ENCODE data around the gene ARRDC4. TPM values are rescaled to one million over a fixed set of nuclear protein-coding genes. Genes with fewer than 3 reads are reported as not detected.

Gene ARRDC4
- total RNA-seq, 1 donor from 2014 or later = 11.9 TPM

DNA sequence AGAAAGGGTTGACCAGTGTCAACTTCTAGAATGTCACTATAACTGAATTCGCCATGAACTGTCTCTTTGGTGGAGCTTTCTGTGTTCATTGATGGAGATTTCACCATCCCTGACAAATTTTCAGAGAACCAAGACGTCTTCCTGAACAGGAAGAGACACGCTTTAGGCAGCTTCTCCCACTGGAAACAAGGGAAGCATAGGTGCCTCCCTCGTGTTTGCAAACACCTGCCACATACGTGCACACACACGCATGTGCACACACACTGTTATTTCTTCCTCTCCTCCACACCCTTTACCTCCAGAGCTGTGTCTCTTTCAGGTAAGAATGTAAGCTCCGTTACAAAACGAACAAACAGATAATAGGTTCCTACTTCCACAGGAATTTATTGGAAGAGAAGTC, 15.6 kb downstream of the ARRDC4 start:
- H3K36me3 Mint-ChIP-seq (ENCODE audit: insufficient read depth) = peaks cover 8% of the 10 kb centered on the region
- H3K4me1 Mint-ChIP-seq (ENCODE audit: low read depth) = peaks cover 8% of the 10 kb centered on the region
- H3K27ac Mint-ChIP-seq = no peak overlapping the region
- no peaks in the 10 kb centered on the region for H3K9me3 Mint-ChIP-seq (ENCODE audit: low read depth)
- H3K4me3 Mint-ChIP-seq (ENCODE audit: low read depth) = no peak overlapping the region
- no peak for DNase-seq (ENCODE audit: low spot score, unreplicated experiment)
- peaks cover 6% of the 10 kb centered on the region for H3K27me3 Mint-ChIP-seq
- TF ChIP-seq CTCF (IDR thresholded peaks at IDR 0.05; ENCODE audit: unreplicated experiment) = no peak

DNA sequence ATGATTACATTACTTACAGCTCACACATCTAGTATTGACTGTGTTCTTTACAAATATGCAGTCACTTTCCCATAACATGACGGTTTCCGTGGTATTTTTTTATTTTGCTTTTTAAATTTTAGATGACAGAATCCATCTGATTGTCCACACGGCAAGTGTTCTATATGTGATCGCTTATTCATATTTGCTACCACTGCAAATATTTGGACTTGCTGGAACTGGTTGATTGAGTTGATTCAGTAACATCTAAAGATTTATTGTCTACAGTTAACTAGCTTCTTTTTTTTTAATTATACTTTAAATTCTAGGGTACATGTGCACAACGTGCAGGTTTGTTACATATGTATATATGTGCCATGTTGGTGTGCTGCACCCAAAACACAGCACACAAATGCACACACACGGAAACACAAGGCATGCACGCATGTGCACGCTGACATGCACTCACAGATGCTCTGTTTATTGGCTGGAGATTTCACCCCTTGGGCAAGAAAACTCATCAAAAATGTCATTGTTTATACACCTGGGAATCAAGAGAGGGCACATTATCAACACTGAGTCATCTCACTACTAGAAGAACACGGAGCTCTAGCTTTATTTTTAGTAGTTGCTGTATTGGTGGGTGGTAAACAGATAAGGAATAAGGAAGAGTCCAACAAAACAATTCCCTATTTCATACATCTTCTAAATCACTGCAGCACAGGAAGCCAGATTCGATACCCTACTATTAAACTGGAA, 16.4 kb downstream of the ARRDC4 start:
- TF ChIP-seq CTCF (IDR thresholded peaks at IDR 0.05; ENCODE audit: unreplicated experiment) = no peak
- Mint-ChIP-seq H3K4me1 (ENCODE audit: low read depth) (peaks cover 8% of the 10 kb centered on the region), H3K36me3 (ENCODE audit: insufficient read depth) (peaks cover 5% of the 10 kb centered on the region), H3K4me3 (ENCODE audit: low read depth) (no peak overlapping the region), H3K9me3 (ENCODE audit: low read depth) (no peaks in the 10 kb centered on the region), H3K27ac (no peak overlapping the region), H3K27me3 (peaks cover 6% of the 10 kb centered on the region)
- DNase-seq (ENCODE audit: low spot score, unreplicated experiment) = no peak

DNA sequence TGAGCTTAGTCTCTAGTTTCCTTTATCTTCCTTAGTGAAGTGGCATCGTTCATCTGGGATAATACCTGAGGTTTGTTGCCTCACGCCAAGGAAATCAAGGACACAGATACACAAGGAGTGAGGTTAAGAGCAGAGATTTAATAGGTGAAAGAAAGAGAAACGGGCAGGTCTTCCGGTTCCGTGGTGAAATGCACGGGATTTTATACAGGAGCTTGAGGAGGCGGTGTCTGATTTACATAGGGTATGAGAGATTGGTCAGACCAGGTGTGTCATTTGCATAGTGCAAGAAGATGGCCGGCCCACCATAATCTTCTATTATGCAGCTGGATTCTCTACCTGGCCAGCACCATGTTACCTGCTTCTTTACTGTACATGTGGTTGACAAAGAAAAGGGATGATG, 17.2 kb downstream of the ARRDC4 start:
- no peak for TF ChIP-seq CTCF (IDR thresholded peaks at IDR 0.05; ENCODE audit: unreplicated experiment)
- no peak for DNase-seq (ENCODE audit: low spot score, unreplicated experiment)
- Mint-ChIP-seq H3K36me3 (ENCODE audit: insufficient read depth) (peaks cover 3% of the 10 kb centered on the region), H3K27me3 (peaks cover 6% of the 10 kb centered on the region), H3K9me3 (ENCODE audit: low read depth) (no peaks in the 10 kb centered on the region), H3K4me3 (ENCODE audit: low read depth) (no peak overlapping the region), H3K27ac (no peak overlapping the region), H3K4me1 (ENCODE audit: low read depth) (peaks cover 8% of the 10 kb centered on the region)

DNA sequence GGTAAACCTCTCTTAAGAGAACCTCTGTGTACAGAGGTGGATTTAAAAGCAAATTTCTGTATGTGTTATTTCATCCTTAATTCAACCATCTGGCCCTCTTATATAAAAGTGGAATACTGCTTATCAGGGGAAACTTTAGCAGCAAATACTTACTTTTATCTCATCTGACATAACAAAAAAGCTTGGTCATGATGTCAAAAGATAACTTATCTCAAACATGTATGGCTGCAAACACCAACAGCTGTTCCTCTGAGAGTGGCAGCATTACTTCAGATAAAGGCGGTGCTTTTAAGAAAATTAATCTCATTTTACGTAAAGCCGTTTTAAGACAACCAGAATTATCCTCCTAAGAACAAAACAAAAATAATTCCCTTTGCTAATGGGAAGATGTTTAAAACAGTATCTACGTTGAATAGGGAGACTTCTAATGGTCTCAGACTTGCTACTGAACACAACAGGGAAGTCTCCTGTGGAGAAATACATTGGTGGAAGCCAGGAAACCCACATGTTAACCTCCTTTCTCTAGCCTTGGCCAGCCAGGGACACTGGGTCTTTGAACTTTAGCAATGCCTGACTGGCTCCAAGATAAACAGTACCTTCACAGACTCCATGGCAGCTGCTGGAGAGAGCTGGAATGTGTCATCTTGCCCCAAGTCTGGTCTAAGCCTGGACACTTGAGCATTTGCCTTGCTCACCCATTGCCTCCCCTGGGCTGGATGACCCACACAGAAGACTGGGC, 18.1 kb downstream of the ARRDC4 start:
- peaks cover 8% of the 10 kb centered on the region for H3K4me1 Mint-ChIP-seq (ENCODE audit: low read depth)
- H3K27ac Mint-ChIP-seq = no peak overlapping the region
- peaks cover 3% of the 10 kb centered on the region for H3K36me3 Mint-ChIP-seq (ENCODE audit: insufficient read depth)
- TF ChIP-seq CTCF (IDR thresholded peaks at IDR 0.05; ENCODE audit: unreplicated experiment) = no peak
- no peak for DNase-seq (ENCODE audit: low spot score, unreplicated experiment)
- H3K9me3 Mint-ChIP-seq (ENCODE audit: low read depth) = no peaks in the 10 kb centered on the region
- peaks cover 6% of the 10 kb centered on the region for H3K27me3 Mint-ChIP-seq
- no peak overlapping the region for H3K4me3 Mint-ChIP-seq (ENCODE audit: low read depth)

GRCh38 chr15:97979140-97979520, 18.6 kb downstream of the ARRDC4 start:
- peaks cover 6% of the 10 kb centered on the region for H3K27me3 Mint-ChIP-seq
- no peaks in the 10 kb centered on the region for H3K9me3 Mint-ChIP-seq (ENCODE audit: low read depth)
- no peak for TF ChIP-seq CTCF (IDR thresholded peaks at IDR 0.05; ENCODE audit: unreplicated experiment)
- H3K4me1 Mint-ChIP-seq (ENCODE audit: low read depth) = peaks cover 8% of the 10 kb centered on the region
- no peak overlapping the region for H3K27ac Mint-ChIP-seq
- no peak overlapping the region for H3K4me3 Mint-ChIP-seq (ENCODE audit: low read depth)
- H3K36me3 Mint-ChIP-seq (ENCODE audit: insufficient read depth) = peaks cover 1% of the 10 kb centered on the region
- no peak for DNase-seq (ENCODE audit: low spot score, unreplicated experiment)

Data from progenitor cell of endocrine pancreas (in vitro differentiated cells).